Measurements from ENCODE around the gene PPP1R16B. TPM values are rescaled to one million over a fixed set of nuclear protein-coding genes. Genes with fewer than 3 reads are reported as not detected.
"Not testable (repeated sequence)": the region's sequence is repeated elsewhere in the genome, so short reads cannot be mapped to it uniquely, and the experiment has no call there.

PPP1R16B gene
- polyA plus RNA-seq, 3 donors: 7.2 to 8.3 (median 7.3) TPM

DNA sequence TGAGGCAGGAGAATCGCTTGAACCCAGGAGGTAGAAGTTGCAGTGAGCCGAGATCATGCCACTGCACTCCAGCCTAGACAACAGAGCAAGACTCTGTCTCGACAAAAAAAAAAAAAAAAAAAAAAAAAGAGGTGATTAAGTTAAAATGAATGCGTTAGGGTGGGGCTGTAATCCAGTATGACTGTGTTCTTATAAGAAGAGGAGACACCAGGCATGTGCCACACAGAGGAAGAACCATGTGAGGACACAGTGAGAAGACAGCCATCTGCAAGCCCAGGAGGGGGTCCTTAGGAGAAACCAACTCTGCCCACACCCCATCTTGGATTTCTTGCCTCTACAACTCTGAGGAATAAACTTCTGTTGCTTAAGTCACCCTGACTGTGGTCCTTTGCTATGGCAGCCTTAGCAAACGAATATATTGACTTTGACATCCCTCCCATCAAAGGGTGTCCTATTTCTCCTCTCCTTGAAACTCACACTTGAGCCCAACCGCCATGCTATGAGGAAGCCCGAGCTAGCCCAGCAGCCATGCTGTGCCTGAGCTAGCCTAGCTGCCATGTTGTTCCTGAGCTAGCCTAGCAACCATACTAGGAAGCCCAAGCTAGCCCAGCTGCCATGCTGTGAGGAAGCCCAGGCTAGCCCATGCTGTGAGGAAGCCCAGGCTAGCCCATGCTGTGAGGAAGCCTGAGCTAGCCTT lies 15.8 kb upstream of the PPP1R16B start:
- DNase-seq: no peak

DNA sequence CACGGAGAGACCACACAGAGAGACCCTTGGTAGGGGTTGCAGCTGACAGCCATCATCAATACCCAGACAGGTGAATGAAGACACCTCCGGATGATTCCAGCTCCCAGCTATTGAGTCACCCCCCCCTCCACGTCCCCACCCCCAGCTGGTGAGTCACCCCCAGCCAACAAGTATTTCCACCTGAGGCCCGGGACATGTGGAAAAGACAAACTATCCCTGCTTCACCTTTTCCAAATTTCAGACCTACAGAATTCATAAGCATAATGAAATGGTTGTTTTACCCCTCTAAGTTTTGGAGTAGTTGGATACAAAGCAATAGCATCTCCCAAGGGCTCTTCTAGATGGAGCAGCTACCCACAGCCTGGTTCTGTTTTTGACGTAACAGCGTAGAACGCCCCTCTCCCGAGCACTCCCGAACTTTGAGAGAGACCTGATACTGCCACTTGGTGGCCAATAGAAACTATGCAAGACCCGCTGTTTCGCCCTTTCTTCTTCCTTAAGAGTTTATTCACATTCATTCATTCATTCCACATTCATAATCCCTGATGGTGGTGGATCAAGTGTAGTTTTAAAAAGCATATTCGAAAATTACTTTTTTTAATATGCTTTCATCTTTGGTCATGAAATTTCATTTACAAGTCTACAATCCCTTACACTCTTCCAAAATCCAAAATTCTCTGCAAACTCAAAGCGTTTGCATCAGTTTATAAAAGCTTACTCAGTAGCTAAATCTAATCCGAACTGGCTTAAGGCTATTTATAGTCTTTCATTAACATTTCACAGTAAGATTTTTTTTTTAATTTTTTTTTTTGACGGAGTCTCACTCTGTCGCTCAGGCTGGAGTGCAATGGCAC lies 15.1 kb upstream of the PPP1R16B start:
- DNase-seq: no peak

DNA sequence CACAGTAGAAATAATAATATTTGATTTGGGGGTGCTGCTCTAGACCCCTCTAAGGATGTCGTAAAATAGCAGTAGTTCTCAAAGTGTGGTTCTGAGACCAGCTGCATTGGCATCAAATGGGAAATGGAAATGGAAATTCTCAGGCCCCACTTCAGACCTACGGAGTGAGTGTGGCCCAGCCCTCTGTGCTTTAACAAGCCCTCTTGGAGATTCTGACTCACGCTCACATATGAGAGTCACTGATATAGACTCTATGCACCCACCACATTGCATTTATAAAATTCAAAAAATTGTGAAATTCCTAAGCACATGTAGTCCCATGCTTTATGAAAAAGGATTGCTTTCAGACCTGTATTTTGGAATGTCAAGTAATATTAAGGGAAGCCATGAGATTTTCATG lies 14.2 kb upstream of the PPP1R16B start:
- DNase-seq: no peak

DNA sequence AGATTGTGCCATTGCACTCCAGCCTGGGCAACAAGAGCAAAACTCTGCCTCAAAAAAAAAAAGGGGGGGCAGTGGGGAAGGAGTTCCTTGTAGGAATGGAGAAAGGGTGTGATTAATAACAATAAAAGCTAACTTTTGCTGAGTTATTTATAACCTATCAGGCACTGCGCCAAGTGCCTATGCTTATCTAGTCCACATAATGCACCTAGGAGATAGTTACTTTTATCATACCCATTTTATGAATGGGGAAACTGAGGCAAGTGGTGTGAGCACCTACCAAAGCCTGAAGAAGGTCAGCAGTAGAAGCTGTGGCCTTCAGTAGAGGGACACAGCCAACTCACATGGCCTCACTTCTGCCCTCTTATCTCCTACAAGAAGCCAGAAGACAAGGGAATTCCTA lies 13.6 kb upstream of the PPP1R16B start:
- no peak for DNase-seq

DNA sequence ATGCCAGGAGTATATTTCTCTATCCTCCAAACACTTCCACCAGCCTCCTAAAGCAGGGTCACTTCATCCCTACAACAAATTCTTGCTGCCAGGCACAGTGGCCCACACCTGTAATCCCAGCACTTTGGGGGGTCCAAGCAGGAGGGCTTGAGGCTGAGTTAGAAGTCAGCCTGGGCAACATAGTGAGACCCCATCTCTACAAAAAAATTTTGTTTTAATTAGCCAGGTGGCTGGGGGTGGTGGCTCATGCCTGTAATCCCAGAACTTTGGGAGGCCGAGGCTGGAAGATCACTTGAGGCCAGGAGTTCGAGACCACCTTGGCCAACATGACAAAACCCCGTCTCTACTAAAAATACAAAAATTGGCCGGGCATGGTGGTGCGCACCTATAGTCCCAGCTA lies 11.4 kb upstream of the PPP1R16B start:
- DNase-seq: not testable (repeated sequence)

DNA sequence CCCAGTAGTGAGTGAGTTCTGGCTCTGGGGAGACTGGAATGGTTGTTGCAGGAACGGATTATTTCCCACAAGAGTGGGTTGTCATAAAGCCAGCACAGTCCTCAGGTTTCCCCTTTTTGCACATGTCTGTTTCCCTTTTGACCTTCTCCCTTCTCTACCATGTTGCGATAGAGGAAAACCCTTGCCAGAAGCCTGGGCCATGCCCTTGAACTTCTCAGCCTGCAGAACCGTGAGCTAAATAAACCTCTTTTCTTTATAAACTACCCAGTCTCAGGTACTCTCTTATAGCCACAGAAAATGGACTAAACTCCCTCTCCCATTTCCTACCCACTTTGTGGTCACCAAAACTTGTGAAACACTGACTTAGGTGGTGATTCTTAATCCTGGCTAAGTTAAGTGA lies 7.2 kb upstream of the PPP1R16B start:
- no peak for DNase-seq

DNA sequence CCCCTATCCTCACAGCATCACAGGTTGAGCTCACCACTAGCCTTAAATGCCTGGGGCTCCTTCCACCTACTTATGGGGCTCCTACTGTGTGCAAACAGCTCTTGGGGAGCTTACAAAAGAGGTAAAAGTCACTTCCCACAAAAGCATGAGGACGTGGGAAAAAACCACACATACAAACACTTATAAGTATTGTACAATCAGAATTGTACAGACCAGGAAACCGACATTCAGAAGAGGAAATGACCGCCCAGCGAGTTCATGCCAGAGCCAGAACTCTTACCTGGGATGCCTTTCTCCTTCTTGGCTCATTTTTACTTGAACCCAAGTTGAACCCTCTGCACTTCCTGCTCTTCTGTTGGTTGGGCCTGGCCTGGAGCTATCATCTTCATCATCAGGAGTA lies 6.3 kb upstream of the PPP1R16B start:
- no peak for DNase-seq

DNA sequence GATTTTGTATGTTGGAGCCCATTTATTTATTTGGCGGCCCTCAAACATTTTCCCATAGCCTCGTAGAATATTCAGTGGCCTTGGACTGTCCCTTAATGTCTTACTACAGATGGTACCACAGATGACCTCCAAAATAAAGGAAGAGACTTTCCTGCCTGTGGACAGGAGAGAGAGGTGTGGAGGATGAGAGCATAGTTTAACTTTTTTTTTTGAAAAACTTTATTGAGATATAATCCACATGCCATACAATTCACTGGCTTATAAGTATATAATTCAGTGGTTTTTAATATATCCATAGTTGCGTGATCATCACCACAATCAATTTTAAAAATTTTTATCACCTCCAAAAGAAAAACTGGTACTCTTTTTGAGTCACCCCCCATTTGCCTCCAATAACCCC lies 4.6 kb upstream of the PPP1R16B start:
- no peak for DNase-seq

DNA sequence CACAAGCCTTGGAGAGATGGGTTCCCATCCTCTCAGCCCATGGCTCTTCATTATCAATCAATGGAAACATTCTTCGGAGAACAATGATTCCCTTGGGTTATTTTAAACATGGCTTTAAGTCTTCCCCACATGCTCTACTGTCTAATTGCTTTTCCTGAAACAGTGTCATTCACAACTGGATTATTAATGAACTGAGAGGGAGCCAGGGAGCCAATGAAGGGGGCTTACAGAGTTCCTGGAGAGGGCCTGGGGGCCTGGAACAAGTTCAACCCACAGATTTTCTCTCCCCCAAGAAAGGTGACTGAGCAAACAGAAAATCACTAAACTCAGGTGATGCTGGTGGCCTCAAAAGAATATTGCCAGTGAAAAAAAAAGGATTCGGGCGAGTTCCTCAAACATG lies 1.3 kb upstream of the PPP1R16B start:
- DNase-seq: no peak

DNA sequence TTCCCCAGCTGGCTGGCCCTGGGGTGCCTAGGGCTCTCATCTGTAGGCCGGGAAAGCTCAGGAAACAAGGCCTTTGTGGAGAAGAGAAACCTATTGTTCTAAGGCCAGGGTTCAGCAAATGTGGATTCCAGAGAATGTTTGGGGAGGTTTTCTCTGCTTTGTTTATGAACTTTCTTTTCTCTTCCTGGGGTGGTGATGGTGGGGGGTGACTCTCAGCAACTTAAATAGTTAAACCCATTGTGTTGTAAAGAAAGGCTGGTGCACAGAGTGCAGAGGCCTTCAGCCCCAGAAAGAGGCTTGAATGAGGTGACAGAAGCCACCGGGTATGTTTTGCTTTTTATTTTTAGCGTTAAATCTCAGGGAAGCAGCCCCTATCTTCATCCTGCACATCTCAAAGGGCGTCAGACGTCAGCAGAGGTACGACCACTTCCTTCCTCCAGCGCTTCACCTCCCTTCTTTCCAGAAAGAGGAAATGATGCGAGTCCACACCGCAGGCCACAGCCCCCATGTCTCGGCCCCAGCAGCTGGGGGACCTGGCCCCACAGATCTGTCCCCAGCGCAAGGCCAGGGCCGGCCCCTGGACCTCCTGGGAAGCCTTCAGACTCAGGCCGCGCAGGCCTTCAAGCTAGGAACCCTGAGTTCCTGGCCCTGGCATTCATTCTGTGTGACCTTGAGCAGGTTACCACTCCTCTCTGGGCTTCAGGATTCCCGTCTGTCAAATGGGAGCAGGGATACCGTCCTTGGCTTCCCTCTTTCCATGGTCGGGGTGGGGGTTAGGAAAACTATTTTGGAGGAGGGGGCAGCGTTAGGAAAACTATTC lies 605 bp upstream of the PPP1R16B start:
- no peak for DNase-seq

DNA sequence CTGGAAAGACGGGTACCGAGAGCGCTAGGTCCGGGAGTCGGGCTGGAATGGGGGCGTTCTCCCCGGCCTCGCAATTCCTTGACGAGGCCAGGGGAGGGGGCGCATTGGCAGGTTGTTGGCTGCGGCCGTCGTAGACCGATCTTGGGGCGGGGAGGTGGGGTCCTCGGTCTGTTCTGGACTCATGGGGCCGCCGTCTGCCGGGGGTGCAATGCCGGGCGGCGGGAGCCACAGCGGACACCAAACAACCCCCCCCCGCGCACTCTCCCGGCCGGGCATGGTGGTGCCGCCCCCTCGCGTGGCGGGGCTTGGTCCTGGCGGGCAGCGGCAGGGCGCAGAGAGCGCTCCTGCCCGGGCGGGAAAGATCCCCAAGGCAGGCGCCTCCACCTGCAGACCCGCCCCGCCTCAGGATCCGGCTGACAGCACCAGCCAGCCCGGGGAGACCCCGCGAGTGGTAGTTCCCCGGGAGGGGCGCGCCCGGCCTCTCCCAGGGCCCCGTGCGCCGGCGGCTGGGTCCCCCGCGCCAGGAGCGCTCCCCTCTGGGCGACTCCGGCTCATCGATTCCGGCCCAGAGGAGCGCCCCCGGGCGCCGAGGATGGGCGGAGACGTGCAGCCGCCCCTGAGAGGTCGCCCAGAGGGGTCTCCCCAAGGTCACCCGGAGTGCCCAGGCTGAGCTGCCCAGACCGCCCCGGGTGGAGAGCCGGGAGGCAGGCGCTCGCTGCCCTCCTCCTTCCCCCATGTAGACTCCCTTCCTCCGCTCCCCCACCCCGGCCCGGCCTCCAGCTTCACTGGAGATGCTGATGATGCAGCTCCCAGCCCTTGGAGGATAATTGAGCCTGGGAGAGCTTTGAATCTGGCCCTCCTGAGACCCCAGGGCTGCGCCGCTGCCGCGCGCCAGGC lies 709 bp downstream of the PPP1R16B start:
- no peak for DNase-seq

DNA sequence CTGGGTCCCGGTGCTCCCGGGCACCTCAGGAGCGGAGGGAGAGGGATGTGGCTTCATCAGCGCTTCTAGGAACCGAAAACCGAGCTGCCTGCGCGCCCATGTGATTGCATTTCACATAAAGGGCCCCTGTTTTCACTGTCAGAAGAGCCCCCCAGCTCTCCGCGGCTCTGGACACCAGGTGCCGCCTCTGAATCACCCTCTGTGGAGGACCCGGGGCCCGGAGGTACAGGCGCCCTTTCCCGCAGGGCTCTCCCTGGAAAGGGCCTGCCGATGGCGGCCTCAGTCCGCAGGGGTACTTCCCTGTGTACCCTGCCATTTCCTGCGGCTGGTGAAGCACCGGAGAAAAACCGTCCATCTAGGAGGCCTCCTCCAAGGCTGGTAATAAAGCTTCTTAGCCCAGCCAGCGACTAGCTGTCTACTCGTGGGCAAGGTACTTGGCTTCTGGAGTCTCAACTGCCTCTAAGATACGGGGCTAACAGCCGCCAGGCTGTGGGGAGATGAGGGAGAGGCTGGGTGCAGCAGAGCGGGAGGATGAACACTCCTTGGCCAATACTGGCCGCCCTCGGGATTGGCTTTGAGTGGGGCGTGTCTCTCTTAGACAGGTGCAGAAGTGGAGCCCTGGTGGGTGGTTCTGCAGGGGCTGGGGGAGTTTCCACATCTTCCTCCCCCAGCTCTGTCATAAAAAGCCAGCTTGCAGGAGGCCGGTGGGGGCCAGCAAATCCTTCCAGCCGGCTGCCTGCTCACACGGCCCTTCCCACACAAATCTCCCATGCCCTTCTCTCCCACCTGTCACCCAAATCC lies 1.6 kb downstream of the PPP1R16B start:
- no peak for DNase-seq

DNA sequence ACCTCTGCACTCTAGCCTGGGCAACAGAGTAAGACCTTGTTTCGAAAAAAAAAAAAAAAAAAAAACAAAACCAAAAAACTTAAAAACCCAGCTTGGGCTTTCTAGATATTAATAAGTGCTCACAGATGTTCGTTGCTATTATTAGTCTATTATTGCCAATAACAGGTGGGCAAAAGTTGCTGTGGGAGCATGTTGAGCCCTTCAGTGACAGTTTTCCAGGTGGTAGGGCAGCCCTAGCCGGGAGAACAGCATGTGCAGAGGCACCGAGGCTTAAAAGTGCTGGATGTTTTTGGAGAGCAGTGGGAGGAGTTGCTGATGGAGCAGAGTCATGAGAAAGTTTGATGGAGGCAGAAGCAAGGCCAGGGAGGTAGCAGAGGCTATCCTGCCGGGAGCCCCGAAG lies 4.4 kb downstream of the PPP1R16B start:
- DNase-seq: no peak

DNA sequence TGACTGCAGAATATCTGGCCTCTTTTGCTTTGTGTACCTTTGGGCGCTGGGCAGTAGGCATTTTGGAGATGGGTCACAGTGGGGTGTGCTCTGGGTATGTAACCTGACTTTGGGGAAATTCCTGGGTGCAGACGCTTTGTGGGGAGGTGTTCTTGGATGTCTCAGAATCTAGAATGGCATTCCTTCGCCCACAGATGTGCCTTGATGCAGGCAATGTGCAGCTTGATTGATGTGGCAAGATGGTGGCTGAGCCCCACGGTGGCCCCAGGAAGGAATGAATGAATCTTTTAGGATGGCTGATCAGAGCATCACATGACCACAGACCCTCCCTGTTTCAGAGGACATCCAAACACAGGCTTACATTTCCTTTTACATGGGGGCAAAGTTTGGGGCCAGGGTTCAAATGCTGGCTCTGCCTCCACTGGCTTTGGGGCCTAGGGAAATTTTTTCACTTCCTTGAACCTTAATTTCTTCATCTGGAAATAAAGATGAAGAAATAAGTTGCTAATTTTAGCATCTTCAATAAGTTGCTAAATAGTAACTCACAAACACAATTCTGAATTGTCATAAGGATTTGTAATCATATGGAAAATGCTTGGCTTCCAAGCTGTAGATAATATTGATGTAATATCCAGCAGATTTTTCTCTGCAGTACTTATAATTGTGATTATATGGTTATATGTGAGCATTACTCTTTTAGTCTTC lies 5.6 kb downstream of the PPP1R16B start:
- DNase-seq: no peak

DNA sequence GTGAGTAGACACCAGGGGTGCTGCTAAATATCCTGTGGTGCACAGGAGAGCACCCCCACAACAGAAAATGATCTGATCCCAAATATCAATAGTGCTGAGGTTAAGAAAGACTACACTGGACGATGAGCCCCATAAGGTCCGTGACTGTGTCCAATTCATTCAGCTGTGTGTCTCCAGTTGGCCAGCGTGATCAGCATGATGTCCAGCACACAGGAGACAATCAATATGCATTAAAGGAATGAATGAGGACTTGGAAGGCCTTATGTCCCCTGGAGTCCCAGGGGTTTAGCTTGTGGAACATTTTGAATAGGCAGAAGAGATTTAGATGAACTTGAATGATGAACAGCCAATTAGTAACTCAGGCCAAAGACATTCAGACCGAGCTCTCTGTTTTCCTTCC lies 6.3 kb downstream of the PPP1R16B start:
- DNase-seq: no peak

DNA sequence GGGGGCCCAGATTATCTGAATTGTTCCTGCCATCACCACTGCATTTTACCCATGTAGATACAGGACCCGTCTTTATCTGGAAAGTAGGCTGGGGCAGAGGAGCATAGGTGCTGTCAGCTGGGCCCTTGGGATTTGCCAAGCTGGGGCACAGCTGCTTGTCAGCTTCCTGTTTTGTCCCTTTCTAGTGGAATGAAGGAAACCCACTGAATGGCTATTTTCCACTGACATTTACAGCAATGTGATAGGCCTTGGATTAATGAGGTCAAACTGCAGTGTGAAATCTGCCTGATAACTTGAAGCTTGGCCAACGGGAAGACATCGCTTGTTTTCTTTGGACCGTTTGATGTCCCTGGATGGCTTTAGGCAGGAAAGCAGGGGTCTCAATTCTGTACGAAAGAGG lies 6.7 kb downstream of the PPP1R16B start:
- DNase-seq: no peak

DNA sequence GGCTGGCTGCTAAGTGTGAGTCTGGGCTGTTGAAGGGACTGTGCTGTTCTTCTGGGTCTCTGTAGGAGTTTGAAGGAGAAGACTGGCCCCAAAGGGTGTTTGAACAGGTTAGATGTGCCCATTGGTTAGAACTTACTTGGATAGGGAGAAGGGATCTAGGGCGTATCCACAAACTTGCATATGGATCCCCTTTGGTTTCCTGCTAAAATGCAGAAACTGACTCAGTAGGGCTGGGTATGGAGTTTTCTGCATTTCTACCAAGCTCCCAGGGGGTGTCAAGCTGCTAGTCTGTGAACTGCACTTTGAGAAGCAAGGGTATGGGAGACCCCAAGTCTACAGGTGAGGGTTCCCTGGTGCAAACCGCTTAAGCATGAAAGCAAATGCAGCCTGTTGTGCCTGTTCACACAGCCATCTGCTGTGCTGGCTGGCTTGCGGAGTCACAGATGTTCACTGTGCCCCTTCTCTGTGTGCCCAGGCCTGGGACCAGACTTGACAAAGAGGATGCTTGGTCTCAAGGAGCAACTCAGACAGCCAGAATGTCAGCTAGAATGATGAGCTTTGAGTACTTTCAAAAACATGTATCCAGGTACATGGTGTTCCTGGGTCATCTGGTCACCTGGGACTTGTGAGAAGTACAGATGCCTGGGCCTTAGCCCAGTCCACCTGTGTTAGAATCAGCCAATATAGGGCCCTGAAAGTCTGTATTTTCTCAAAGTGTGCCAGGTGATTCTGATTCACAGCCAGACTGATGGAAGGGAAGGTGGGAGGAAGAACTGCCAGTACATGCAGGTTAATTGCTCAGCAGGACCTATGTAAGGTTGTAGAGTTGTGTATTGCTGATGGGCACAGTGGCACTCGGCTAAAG lies 7.4 kb downstream of the PPP1R16B start:
- DNase-seq: no peak

DNA sequence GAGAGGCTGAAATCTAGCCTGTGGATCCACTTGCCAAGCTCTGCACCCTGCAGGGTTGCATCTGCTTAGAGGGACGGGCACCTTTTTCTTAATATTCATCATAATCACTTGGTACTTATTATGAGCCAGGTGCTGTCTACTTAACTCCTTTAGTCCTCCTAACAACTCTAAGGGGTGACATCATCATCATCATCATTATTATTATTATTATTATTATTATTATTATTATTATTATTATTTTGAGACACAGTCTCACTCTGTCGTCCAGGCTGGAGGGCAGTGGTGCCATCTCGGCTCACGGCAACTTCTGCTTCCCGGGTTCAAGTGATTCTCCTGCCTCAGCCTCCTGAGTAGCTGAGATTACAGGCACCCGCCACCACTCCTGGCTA lies 8.1 kb downstream of the PPP1R16B start:
- not testable (repeated sequence) for DNase-seq

DNA sequence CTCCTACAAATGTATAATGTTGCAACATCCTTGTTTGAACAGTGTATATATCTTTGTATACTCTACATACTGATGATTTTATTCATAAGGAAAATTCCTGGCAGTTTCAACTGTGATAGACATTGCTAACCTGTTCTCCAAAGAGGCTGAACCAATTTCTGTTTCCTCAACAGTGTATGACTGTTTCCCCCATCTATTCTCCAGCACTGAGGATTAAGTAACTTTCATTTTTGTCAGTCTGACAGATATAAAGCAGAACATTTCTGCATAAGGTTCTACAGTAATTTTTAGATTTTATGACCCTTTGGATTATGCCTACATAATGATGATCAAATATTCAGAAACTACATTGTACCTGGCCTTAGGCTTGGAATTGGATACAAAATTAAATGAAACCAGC lies 9.9 kb downstream of the PPP1R16B start:
- no peak for DNase-seq
